Activated T-cell treated with anti-CD3 and anti-CD28 coated beads for 4 hours (primary cell): Measurements from ENCODE around the gene SATB1.
"Not testable (repeated sequence)": the region's sequence is repeated elsewhere in the genome, so short reads cannot be mapped to it uniquely, and the experiment has no call there.

Experiments
- DNase-seq: peaks from one replicate; pipeline ENCODE4 v3.0.0-alpha.2; 2020

SATB1 gene

GRCh38 chr3:18424729-18425640 lies at the start of gene SATB1:
TSS of gene SATB1 (minus strand) at chr3:18425339. CDS start at chr3:18420967, 4,372 bp downstream.
- peak; percentile 55 for DNase-seq

- no peak for DNase-seq
These were observed 49.1 kb upstream of the SATB1 start for GRCh38 chr3:18474202-18474601.

GRCh38 chr3:18469775-18470174 lies 44.6 kb upstream of the SATB1 start:
- no peak for DNase-seq

- DNase-seq: no peak
These were observed 41.0 kb upstream of the SATB1 start for GRCh38 chr3:18466136-18466535.

GRCh38 chr3:18454766-18455165 lies 29.6 kb upstream of the SATB1 start:
- no peak for DNase-seq

GRCh38 chr3:18449618-18450017 lies 24.5 kb upstream of the SATB1 start:
- DNase-seq: not testable (repeated sequence)

GRCh38 chr3:18447720-18448119 lies 22.6 kb upstream of the SATB1 start:
- DNase-seq: no peak

GRCh38 chr3:18446149-18446825 lies 21.1 kb upstream of the SATB1 start:
- no peak for DNase-seq

- peak; percentile 54 for DNase-seq
These were observed 20.4 kb upstream of the SATB1 start for GRCh38 chr3:18445401-18446148.

GRCh38 chr3:18444595-18445400 lies 19.7 kb upstream of the SATB1 start:
- peak; percentile 57 for DNase-seq

GRCh38 chr3:18443665-18444594 lies 18.8 kb upstream of the SATB1 start:
- peak; percentile 9 for DNase-seq

- DNase-seq: no peak
These were observed 17.9 kb upstream of the SATB1 start for GRCh38 chr3:18442756-18443664.

GRCh38 chr3:18441551-18441950 lies 16.4 kb upstream of the SATB1 start:
- DNase-seq: no peak

GRCh38 chr3:18440066-18440722 lies 15.1 kb upstream of the SATB1 start:
- no peak for DNase-seq

- DNase-seq: no peak
These were observed 14.1 kb upstream of the SATB1 start for GRCh38 chr3:18439281-18439680.

- no peak for DNase-seq
These were observed 13.4 kb upstream of the SATB1 start for GRCh38 chr3:18438586-18438985.

GRCh38 chr3:18436213-18436612 lies 11.1 kb upstream of the SATB1 start:
- DNase-seq: no peak

- DNase-seq: no peak
These were observed 9.6 kb upstream of the SATB1 start for GRCh38 chr3:18434711-18435110.

- DNase-seq: no peak
These were observed 7.6 kb upstream of the SATB1 start for GRCh38 chr3:18432752-18433151.

- no peak for DNase-seq
These were observed 6.1 kb upstream of the SATB1 start for GRCh38 chr3:18431266-18431665.
